ENCODE data around the gene ANKRD27.

- TF ChIP-seq FOXM1 (IDR thresholded peaks at IDR 0.05; ENCODE audit: low read depth), result no peak
- no peak for TF ChIP-seq CTCF (IDR thresholded peaks at IDR 0.05)
- TF ChIP-seq POLR2AphosphoS5 (IDR thresholded peaks at IDR 0.05; ENCODE audit: low read depth, low read length), result no peak; the same call in 1 of the 2 replicates
- no peak for TF ChIP-seq TEAD4 (IDR thresholded peaks at IDR 0.05; ENCODE audit: borderline replicate concordance, insufficient read depth)
- no peak for TF ChIP-seq SMC3 (IDR thresholded peaks at IDR 0.05; ENCODE audit: low read depth, low read length)
- TF ChIP-seq, protein P1, sequence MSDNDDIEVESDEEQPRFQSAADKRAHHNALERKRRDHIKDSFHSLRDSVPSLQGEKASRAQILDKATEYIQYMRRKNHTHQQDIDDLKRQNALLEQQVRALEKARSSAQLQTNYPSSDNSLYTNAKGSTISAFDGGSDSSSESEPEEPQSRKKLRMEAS (IDR thresholded peaks at IDR 0.05; ENCODE audit: low read depth), result peak; percentile 61
- no peak for TF ChIP-seq RCOR1 (IDR thresholded peaks at IDR 0.05; ENCODE audit: low read length)
- no peak for TF ChIP-seq CHD2 (IDR thresholded peaks at IDR 0.05; ENCODE audit: low read length, partially characterized antibody)
- TF ChIP-seq ELF1 (IDR thresholded peaks at IDR 0.05), result no peak
- TF ChIP-seq REST (IDR thresholded peaks at IDR 0.05; ENCODE audit: low read depth, low read length), result no peak
- TF ChIP-seq GATA2 (CRISPR knock-in tag; IDR thresholded peaks at IDR 0.05), result no peak
- peak; percentile 23; the same call in 1 of the 2 replicates for TF ChIP-seq MXI1 (IDR thresholded peaks at IDR 0.05; ENCODE audit: low read depth, low read length)
- TF ChIP-seq YY1 (IDR thresholded peaks at IDR 0.05; ENCODE audit: low read depth), result no peak
- TF ChIP-seq RFX5 (IDR thresholded peaks at IDR 0.05; ENCODE audit: low read length), result no peak
Observed at GRCh38 chr19:32691952-32692726, 17.2 kb upstream of the ANKRD27 start.

Data from SK-N-SH (cell line).